ENCODE results near the gene N4BP2. TPM values are rescaled to one million over a fixed set of nuclear protein-coding genes. Genes with fewer than 3 reads are reported as not detected.

Gene N4BP2
- 10 to 100 TPM; 37.8 to 39.8 TPM for total RNA-seq

DNA sequence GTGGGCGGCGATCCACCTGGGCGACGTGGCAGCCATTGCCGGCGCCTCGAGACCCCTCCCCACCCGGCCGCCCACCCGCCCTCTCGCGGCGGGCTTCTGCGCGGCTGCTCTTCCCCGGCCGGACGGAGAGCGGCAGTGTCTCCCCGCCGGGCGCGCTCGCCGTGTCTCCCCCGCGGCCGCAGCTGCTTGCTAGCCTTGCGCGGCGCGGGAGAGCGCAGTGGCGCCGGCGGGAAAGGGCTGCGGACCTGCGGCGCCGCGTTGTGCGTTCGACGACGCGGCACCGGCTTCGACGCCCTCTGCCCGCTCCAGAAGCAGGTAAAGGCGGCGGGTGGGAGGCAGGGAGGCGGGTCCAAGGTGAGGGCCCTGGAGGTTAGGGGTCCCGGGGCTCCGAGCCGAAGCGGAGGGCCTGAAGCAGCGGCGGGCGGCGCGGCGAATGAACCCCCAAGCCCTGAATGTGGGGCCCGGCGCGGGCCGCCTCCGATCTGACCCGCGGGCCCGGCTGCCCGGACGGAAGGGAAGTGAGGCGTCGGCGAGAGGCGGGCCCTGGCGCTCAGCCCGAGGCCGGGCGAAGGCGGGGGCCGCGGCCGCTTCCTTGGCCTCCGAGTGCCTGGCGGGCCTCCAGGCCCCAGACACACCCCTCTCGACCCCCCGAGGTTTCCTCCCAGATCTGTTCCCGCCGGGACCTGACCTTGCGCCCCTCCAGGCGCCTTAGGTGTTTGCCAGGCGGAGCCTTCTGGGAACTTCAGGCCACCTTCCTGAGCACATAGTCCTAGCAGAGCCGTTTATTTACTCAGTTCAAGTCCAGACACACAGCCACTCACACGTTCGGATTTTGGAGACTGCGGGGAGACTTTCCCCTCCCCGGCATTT lies at the start of gene N4BP2:
N4BP2 (plus strand) TSS at position 135 of the 870 bp plus-strand sequence. CDS start 40,491 bp downstream, outside the sequence.

DNA sequence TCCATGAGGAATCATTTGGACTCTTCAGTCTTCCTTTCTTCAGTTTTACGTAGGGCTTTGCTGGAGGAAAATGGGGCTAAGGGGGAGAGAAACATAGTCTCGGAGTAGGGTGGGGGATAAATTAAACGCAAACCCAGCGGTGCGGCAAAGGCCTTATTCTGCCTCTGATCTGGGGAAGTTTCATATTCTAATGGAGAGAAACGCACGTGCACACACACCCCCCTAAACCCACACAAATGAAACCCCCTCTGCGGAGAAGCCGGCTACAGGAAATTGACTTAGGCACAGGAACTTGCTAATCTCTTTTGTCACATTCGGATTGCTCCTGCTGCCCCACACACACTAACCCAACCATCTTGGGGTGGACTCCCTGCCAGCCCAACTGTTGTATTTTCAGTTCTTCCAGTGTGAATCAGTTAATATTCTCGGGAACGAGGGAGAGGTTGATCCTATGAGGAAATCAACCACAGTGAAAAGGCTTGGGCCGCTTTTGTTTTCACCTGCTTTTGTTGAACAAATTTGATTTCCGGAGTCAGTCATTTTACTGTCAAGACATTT lies 140.2 kb downstream of the N4BP2 start, which contains the start of gene RHOH:
RHOH (plus strand) TSS at position 308 of the 558 bp plus-strand sequence. CDS start 46,356 bp downstream, outside the sequence.

Other genes starting within 250 kb of the N4BP2 start
- 100 to 1,000 TPM in 1 of 2 experiments, 10 to 100 TPM in 1; 98.3 to 103 TPM for gene PDS5A, start 78.9 kb upstream of the N4BP2 start, total RNA-seq
- gene RHOH, start 140.2 kb downstream of the N4BP2 start, total RNA-seq, result 100 to 1,000 TPM; 178 to 191 TPM

Data from activated naive CD4-positive, alpha-beta T cell treated with anti-CD3 and anti-CD28 coated beads, Interleukin-2, amount 10 ng/mL, durations not matched to agents 5 hours and 36 hours (primary cell).